T-helper 2 cell treated with Interferon-gamma antibody and Interleukin-4, amounts not matched to agents 100 ng/mL and 5 ng/mL, for 36 hours (primary cell): Measurements from ENCODE around the gene ZNF451. TPM values are rescaled to one million over a fixed set of nuclear protein-coding genes. Genes with fewer than 3 reads are reported as not detected.

Source experiments
- intact Hi-C: fragments of 100-400 bp; cut with micrococcal nuclease; formaldehyde crosslinking; loops from one replicate; pipeline ENCODE4 v1.15.1; 2023
- total RNA-seq: library from RNA; stranded (reverse); gene quantifications from 2 replicates; pipeline ENCODE4 v1.2.3, GENCODE V29; 2022

The ZNF451 gene
- total RNA-seq, 1 donor from 2014 or later, result 73.9 TPM

DNA sequence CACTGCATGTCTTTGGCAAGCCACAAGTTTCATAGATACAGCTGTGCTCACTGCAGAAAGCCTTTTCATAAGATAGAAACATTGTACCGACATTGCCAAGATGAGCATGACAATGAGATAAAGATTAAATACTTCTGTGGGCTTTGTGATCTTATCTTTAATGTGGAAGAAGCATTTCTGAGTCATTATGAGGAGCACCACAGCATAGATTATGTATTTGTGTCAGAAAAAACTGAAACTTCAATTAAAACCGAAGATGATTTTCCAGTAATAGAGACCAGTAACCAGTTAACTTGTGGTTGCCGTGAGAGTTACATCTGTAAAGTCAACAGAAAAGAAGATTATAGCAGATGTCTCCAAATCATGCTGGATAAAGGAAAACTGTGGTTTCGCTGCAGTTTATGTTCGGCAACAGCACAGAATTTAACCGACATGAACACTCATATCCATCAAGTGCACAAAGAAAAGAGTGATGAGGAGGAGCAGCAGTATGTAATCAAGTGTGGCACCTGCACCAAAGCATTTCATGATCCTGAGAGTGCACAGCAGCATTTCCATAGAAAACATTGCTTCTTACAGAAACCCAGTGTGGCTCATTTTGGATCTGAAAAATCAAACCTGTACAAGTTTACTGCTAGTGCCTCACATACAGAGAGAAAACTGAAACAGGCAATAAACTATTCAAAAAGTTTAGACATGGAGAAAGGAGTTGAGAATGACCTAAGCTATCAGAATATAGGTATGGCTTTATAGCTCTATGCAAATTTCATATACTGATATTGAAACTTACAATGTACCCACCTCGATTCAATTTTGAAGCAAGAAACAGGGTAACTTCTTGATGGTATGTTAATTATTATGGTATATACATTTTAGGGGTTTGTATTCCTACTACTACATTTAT is 58.2 kb downstream of the ZNF451 start:
- intact Hi-C loops, result loop anchor here (1.0 to 5.0 kb wide), 3 partner anchors 24 to 101 kb away; partner anchors contain the start of genes BAG2, KIAA1586 and ZNF451

DNA sequence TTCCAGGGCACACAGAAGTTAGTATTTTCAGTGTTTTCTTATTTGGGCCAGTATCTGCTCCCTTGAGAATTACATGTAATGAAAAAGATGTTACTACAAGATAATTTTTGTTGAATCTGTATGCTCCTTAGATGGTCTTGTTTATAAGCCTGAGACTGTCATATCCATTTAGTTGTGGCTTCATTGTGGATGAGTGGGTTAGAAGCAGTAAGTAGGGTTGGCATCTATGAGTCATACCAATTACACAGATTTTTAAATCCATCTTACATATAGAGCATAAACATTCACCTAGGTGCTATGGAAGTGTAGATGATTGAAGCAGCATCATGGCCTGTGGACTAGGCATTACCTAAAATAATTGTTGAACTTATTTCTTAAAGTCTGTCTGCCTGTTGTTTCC is 68.7 kb downstream of the ZNF451 start:
- intact Hi-C loops, result no loop called here

DNA sequence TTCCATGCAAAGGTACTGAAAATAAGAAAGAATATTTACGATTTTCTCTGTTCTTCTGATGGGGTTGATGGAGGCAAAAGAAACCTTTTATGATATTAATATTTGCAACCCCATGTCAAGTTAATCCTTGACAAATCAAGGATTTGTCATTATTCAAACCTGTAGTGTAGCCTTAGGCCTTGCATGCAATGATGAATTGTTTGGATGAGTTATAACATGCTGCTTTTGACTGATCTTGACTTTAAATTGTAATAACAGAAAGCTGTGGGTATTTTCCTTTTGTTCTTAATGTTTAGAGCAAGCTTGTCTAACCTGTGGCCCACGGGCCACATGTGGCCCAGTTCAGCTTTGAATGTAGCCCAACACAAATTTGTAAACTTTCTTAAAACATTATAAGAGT is 69.1 kb downstream of the ZNF451 start:
- intact Hi-C loops, result no loop called here

DNA sequence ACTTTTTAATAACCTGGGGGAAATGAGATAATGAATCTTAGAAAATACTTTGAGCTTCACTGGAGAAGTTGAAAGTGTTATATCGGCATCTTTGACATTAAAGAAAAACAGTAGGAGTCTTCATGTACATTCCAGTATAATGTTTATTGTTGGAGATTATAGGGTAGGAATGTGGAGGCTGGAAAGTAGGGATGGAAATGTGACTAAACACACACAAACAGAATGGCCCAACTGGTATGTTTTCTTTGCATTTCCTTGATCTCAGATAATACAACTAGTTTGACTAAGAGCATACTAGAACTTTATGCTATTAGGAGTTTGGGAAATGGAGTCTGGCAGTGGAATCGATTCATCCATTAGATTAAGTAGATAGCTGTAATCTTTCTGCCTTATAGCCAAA is 72.0 kb downstream of the ZNF451 start:
- intact Hi-C loops, result no loop called here

DNA sequence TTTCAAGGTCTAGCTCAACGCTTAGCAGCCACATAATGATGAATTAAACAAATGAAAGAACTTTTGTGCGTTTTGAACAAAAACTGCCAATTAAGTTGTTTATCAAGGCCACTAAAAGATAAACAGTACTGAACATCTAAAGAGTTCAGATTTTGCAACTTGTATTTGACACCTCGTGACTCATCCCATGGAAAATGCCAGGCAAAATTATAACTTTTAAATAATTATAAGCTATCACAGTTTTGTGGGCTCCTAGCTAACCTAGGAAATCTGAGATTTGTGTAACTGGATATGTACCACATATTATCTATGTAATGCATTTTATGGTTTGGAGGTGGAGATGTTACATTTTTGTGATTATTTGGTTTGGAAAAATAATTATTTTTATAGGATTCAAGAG is 72.5 kb downstream of the ZNF451 start:
- intact Hi-C loops, result no loop called here

DNA sequence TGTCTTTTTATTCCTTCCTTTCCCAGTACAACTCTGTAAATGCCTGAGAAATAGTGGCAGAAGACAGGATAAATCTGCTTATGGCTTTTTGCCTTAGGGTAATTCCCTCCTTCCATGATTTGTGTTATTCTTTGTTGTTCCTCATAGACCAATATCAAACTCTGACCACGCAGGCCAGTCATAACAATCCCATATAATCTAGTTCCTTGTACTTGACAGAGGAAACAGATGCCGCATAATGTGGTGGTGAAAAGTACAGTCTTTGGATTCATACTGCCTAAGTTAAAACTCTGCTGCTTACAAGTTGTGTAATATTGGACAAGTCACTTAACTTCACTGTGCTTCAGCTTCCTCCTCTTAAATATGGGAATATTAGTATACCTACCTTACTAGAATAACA is 74.0 kb downstream of the ZNF451 start:
- intact Hi-C loops, result no loop called here

DNA sequence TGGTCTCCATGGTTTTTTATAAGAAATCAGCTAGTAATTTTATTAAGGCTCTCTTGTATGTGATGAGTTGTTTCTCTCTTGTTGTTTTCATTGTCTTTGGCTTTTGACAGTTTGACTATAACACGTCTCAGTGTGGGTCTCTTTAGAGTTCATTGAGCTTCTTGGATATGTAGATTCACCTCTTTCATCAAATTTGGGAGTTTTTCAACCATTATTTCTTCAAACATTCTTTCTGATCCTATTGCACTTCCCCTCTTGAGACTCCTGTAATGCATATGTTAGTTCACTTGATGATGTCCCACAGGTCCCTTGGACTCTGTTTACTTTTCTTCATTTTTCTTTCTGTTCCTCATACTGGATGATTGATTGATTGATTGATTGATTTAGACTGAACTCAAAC is 75.1 kb downstream of the ZNF451 start:
- intact Hi-C loops, result no loop called here

DNA sequence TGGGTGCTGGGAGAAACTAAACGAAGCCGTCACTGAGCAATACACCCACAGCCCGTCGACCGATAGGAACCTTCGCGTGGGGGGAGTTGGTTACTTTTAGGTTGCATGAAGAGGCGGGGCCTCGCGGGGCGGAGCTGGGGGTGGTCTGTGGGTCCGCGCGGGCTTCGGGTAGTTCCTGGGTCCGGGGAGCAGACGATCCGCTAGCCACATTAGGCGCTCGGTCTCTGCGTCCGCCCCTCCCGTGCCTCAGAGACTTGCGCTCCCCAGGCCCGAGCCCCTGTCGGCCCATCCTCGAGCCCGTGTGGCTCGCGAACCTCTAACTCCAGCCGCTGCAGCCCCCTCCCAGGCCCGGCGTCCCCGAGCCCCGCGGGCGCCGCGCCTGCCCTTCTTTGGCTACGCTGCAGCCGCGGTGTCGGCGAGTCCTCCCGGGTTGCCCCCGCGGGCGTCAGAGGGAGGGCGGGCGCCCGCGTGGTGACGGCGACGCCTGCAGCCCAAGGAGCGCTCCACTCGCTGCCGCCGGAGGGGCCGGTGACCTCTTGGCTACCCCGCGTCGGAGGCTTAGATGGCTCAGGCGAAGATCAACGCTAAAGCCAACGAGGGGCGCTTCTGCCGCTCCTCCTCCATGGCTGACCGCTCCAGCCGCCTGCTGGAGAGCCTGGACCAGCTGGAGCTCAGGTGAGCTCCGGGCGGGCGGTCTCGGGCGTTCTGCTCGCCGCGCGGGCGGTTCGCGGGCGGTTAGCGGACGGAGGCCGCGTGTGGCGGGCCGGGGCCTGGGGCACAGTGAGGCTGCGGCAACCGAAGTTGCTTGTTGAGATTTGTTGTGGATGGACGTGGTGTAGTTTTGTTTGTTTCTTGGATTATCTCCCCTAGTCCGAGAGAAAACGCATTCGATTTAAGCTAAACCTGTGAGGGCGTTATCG is 82.4 kb downstream of the ZNF451 start, which contains the start of gene BAG2:
Gene BAG2, plus strand, starts transcription at position 191 of the 920 bp plus-strand sequence. Its CDS starts 372 bp downstream, at position 563.
- intact Hi-C loops, result loop anchor here (1.0 to 10.0 kb wide), 8 partner anchors 24 to 628 kb away; partner anchors contain the start of genes BEND6, KIAA1586 and RAB23

DNA sequence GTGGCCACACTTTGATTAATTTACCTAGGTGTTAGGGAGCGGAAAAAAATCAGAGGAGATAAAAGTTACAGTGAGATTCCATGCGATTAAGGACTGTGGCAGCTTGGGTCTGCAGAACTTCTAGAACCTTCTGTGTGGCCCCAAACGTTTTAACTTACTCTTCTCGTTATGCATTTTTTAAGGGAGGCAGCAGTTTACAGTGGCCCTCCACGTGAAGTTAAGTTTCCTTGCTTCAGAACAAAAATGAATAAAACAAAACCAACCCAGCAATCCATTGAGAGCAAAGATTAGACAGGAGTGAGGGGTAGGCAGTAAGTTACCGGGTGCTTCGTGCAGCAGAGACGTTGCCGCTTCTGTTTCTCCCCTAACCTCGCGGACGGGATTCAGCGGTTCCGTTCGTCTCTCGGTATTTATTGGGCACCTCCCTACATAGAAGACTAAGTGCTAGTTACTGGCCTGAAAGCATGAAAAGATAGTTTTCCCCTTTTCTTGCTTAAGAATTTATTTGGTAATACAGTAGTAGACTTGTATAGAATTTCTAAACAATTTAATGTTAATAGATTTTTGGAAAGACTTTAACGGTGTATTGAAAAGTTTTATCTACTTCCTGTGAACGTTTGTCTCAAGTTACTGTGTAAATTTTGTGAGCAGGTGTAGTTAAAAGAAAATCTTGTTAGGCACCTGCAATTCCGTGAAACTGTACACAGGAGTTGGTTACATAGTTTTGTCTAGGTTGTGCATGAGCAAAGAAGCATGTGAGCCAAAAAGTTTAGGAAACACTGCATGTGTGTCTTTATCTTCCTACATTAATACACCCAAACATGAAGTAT is 83.3 kb downstream of the ZNF451 start:
- intact Hi-C loops, result loop anchor here (10.0 kb wide), 2 partner anchors 218 to 628 kb away; partner anchors contain the start of gene BEND6

DNA sequence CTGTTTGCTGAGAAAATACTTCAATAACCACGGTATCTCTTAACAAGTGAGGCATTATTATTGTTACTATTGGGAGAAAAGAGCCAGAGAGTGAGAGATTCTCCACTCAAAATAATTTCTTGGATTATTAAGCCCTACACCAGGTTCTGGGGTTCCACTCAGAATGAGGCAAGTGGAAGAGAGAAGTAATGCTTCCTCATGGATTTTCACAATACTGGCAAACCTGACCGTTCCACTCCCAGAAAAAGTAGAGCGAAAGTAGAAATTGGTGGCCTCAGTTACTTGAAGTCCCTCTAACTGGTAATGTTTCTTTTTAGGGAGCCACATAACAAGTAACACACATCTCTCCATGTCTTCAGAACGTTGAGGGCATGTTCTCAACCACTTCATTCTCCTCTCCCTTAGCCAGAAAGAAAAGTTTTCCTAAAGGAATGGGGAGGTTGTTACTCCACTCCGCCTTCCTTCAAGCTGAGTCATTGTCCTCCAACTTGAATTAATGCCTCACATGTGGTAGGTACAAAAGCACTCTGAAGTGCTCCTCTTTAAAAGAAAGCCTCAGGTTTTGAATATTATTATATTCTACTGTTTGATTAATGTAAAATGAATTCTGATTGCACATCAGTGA is 84.0 kb downstream of the ZNF451 start:
- intact Hi-C loops, result loop anchor here (10.0 kb wide), 2 partner anchors 219 to 629 kb away; partner anchors contain the start of gene BEND6

DNA sequence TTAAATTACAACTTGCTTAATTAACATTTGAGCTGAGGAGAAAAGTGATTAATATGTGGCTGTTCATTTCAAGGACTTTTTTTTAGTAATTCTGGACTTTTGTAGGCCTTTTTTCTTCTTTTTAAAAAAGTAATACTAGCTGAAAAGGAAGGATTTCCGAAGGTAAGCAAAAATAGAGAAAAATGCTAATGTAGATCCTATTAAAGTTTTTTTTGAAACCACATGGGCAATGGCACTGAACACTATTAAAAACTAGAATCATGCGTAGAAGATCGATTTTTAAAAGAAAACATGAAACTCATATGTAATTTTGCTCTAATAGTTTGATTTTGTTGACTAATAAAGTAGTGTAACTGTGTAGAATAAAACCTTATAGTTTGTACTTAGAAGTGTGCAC is 84.5 kb downstream of the ZNF451 start:
- intact Hi-C loops, result loop anchor here (10.0 kb wide), 2 partner anchors 220 to 630 kb away; partner anchors contain the start of gene BEND6

DNA sequence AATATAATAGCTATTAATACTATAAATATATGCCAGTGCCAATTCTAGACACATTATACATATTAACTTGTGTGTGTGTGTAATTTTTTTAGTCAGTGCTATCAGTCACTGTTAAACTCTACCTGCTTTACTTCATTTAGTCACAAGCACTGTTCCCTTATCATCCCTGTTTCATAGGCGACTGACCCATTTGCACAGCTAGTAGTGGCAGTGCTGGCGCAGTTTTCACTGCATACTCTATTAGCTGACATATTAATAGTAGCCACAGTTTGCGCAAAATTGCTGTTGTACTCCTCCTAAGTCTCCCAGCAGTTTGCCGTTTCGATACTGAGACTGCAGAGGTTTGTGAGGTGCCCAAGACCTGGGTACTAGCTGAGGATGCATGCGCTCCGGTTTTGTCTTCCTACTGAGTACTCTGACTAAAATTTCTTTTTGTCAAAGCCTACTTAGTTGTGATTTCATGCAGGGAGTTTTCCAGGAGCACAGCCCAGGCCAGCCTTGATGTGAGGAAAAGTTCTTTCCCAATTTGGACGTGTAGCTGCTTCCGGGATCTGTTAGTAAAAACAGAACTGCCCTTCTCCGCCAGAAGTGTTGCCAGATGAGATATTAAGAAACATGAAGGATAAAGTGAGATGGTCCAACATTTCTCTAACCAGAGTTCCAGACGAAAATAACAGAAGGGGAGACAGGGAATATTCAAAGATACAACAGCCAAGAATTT is 87.7 kb downstream of the ZNF451 start:
- intact Hi-C loops, result loop anchor here (10.0 kb wide), 2 partner anchors 223 to 633 kb away; partner anchors contain the start of gene BEND6

DNA sequence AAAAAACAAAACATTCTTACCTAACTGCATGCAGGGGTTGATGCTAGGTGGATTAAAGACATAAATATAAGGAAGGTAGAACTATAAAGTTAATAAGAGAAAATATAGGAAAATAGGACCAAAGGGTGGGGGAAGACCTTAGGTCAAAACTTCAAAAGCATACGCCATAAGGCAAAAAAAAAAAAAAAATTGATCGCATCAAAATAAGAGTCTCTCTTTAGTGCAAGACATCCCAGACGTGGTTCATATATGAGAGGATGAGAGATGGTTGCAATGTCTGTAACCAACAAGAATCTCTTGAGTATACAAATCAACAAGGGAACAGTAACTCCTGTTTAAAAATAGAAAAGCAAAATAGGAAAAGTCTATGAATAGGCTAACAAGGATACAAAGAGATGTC is 90.6 kb downstream of the ZNF451 start:
- intact Hi-C loops, result no loop called here

DNA sequence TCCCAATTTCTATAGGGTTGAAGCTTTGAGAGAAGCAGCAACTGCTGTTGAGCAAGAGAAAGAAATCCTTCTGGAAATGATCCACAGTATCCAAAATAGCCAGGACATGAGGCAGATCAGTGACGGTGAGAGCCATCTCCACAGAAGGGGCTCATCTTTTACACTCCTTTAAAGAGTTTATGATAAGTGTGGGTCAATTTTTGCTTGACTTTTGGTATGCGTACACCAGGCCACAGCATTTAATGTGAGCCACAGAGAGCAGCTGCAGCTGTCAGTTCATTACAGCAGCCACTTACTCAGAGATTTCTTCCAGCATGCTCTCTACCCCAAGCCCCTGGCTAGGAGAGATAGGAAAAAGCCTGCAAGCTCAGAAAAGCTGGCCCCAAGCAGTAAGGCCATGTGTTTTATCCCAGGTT is 92.0 kb downstream of the ZNF451 start:
- intact Hi-C loops, result no loop called here

DNA sequence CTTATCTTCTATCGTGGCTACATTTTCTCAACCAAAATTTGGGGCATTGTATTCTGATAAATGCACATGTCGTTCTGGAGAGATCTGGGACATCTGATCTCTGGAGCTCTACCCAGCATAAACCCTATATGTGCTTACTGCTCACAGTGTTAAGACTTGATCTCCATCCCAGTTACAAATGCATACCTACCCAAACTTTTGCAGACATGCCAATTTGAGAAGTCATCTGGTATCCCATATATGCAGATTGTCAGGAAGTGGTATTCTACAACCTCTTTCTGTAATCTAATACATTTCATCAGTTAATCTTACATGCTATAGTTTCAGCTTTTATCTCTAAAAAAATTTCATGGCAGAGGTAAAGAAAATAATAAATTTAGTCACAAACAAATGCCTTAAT is 93.3 kb downstream of the ZNF451 start:
- intact Hi-C loops, result no loop called here

DNA sequence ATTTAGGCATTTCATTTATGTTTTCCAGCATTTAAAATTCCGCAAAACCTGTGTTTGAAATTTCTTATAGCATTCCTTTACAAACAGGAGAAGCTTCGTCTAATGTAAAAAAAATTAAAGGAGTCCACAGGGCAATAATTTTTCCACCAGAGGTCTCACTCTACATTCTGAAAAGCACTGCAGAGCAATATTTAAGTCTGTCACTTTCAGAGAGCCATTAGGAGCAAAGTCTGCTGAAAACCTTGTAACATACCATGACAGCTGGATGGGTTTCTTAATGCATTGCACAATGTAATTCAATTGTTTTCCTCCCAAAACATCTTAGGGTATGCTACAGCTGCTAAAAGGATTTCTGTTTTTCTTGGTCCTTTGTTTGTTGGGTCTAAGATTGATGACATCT is 100.2 kb downstream of the ZNF451 start:
- intact Hi-C loops, result loop anchor here (1.0 kb wide), 1 partner anchor 126 kb away; no protein-coding TSS in a partner anchor

DNA sequence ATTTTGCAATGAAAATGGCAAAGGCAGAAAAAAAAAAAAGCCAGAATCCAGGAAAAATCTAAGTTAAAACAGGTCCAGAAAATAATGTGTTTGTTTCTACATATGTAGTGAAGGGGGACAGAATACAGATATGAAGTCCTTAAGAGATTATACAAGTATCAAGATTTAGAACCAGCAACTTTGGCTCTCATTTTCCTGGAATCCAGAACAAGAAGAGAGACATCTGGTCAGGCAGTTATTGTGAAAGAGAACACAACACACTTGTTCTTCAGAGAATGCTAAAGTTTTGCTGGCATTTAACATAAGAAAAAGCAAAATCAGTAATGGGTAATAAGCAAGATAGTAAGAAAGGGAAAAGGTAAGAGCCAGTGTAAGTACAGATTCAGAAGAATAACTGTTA is 103.2 kb downstream of the ZNF451 start:
- intact Hi-C loops, result no loop called here

DNA sequence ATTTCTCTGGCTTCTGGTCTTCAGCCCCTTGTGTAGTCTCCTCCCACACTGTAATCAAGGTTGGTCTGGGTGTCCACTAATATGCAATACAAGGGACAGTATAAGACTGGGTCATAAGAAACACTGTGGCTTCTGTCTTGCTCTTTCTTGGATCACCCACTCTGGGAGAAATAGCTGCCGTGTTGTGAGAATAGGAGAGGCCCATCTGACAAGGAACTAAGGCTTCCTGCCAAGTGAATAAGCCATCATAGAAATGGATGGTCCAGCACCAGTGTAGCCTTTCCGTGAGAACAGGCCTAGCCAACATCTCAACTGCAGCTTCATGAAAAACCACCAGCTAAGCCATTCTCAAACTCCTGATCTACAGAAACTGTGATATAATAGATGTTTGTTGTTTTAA is 105.5 kb downstream of the ZNF451 start:
- intact Hi-C loops, result no loop called here

DNA sequence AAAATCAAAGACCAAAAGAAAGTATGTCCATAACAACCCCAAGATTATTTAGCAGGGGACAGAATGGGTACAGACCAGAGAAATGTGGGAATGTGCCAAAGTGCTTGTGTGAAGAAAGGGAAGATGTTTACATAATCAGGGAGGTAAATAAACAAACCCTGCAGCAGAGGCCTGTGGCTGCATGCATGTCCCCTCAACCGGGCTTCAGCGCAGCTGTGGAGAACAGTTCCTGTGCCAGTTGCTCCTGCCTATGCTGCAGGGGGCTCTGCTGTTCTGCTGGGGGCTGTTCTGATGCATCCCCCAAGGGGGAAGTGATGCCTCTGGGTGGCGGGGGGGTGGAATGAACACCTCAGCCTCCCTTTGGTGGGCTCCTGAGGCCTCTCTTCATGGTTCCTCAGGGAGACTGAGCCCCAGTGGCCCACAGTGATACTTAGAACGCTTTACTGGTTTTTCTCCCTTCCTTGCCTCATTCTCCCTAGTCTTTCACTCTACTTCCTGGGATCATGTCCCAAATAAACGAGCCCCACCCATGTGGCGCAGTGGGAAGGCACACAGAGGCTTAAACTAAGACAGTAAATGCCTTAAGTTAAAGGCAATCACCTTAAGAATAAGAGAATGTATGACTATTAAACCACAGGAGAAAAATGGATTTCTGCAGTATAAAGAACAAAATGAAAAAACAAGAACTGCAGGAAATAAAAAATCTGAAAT is 109.1 kb downstream of the ZNF451 start:
- intact Hi-C loops, result no loop called here
